T-helper 1 cell treated with Interleukin-12 subunit alpha and Interleukin-12 subunit beta and Interleukin-4 antibody, amounts not matched to agents 30 μg/mL and 1 μg/mL, for 36 hours (primary cell): Measurements from ENCODE around the gene PRSS35.
"Not testable (repeated sequence)": the region's sequence is repeated elsewhere in the genome, so short reads cannot be mapped to it uniquely, and the experiment has no call there.

Source experiments
- H3K27ac Mint-ChIP-seq: one replicate; pipeline ENCODE4 v1.8.0; 2021; ENCODE audit warnings: mild to moderate bottlenecking, mixed read lengths
- H3K27me3 Mint-ChIP-seq: one replicate; pipeline ENCODE4 v1.8.0; 2021; ENCODE audit warnings: low read depth, mixed read lengths
- H3K36me3 Mint-ChIP-seq: one replicate; pipeline ENCODE4 v1.8.0; 2021; ENCODE audit warnings: low read depth, mixed read lengths
- H3K4me1 Mint-ChIP-seq: one replicate; pipeline ENCODE4 v1.8.0; 2021; ENCODE audit warnings: low read depth, mixed read lengths
- H3K4me3 Mint-ChIP-seq: one replicate; pipeline ENCODE4 v1.8.0; 2021; ENCODE audit warnings: mild to moderate bottlenecking, moderate library complexity, mixed read lengths
- H3K9me3 Mint-ChIP-seq: one replicate; pipeline ENCODE4 v1.8.0; 2021; ENCODE audit warnings: mixed read lengths

The PRSS35 gene

DNA sequence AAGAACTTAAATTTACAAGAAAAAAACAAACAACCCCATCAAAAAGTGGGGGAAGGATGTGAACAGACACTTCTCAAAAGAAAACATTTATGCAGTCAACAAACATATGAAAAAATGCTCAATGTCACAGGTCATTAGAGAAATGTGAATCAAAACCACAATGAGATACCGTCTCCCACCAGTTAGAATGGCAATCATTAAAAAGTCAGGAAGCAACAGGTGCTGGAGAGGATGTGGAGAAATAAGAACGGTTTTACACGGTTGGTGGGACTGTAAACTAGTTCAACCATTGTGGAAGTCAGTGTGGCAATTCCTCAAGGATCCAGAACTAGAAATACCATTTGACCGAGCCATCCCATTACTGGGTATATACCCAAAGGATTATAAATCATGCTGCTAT is 39.4 kb downstream of the PRSS35 start:
- not testable (repeated sequence) for H3K36me3 Mint-ChIP-seq, H3K27ac Mint-ChIP-seq, H3K4me1 Mint-ChIP-seq, H3K27me3 Mint-ChIP-seq, H3K4me3 Mint-ChIP-seq
- H3K9me3 Mint-ChIP-seq: peaks cover 28% of the 10 kb centered on the region

- no peaks in the 10 kb centered on the region for H3K36me3 Mint-ChIP-seq
- no peak overlapping the region for H3K4me3 Mint-ChIP-seq
- no peaks in the 10 kb centered on the region for H3K9me3 Mint-ChIP-seq
- no peaks in the 10 kb centered on the region for H3K4me1 Mint-ChIP-seq
- H3K27me3 Mint-ChIP-seq: no peaks in the 10 kb centered on the region
- no peak overlapping the region for H3K27ac Mint-ChIP-seq
These were observed 44.5 kb downstream of the PRSS35 start for GRCh38 chr6:83556871-83557270.

DNA sequence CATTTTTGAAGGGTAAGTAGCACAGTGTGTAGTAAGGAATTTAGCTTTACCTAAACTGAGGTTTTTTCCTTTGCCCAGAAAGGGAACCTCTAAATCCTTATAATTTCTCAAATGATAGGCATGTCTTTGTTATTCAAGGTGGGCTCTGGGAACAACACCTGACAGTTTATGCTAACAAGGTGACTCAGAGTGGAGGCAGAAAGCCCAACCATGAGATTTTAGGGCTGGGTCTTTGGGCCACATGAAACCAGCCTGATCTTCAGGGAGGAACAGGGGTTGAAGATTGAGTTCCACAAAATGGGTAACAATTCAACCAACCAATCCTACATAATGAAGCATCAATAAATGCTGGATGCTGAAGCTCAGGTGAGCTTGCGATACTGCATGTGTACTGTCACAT is 46.6 kb downstream of the PRSS35 start:
- Mint-ChIP-seq H3K36me3 (no peaks in the 10 kb centered on the region), H3K4me3 (no peak overlapping the region), H3K27ac (no peak overlapping the region), H3K9me3 (no peaks in the 10 kb centered on the region), H3K27me3 (no peaks in the 10 kb centered on the region), H3K4me1 (no peaks in the 10 kb centered on the region)

GRCh38 chr6:83571663-83572185 is 59.4 kb downstream of the PRSS35 start:
- H3K27ac Mint-ChIP-seq, H3K9me3 Mint-ChIP-seq, H3K27me3 Mint-ChIP-seq, H3K4me3 Mint-ChIP-seq, H3K36me3 Mint-ChIP-seq, H3K4me1 Mint-ChIP-seq: not testable (repeated sequence)

DNA sequence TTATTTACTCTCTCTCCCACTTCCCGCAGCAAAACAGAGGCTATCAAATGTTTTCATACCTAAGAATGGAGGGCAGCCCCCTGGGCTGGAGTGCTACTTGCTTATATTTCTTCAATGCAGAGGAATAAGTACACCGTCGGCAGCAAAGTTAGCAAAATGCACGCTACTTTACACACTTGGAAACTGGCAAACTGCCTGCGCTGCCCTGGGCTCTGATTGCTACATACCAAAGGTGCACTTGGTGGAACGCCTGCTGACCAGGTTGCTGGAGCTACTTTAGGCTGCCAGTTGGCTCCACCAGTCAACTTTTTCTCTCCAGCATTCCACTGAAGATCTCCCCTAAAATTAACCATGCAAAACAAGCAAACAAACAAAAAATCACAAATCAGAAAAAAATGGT is 62.4 kb downstream of the PRSS35 start:
- no peak overlapping the region for H3K4me3 Mint-ChIP-seq
- no peaks in the 10 kb centered on the region for H3K36me3 Mint-ChIP-seq
- H3K27me3 Mint-ChIP-seq: no peaks in the 10 kb centered on the region
- no peak overlapping the region for H3K27ac Mint-ChIP-seq
- no peaks in the 10 kb centered on the region for H3K9me3 Mint-ChIP-seq
- no peaks in the 10 kb centered on the region for H3K4me1 Mint-ChIP-seq
